C4-2B (cell line): ENCODE measurements around the gene TMEM269.

Experiments used
- CTCF ChIP-seq: fragments of 450-650 bp; conservative IDR thresholded peaks from 2 replicates; pipeline ENCODE4 v1.5.1; 2017; ENCODE audit warnings: mild to moderate bottlenecking
- ZFX ChIP-seq: fragments of 450-650 bp; IDR thresholded peaks from 2 replicates; pipeline ENCODE4 v1.6.1; 2017

- TF ChIP-seq CTCF (no peak), ZFX (no peak)
Measured at GRCh38 chr1:42837709-42838108, 52.9 kb downstream of the TMEM269 start.
